SJCRH30 (cell line): Measurements from ENCODE around the gene ANKRD13B. TPM values are rescaled to one million over a fixed set of nuclear protein-coding genes. Genes with fewer than 3 reads are reported as not detected.

Experiments used
- DNase-seq, 2 experiments: peaks; one replicate each; pipeline ENCODE4 v3.0.0-alpha.2; 2015 to 2020
- H3K27ac ChIP-seq: fragments of 250-450 bp; sonication (Bioruptor Pico); 2 replicates; pipeline ENCODE4 v1.5.1; 2020; ENCODE audit warnings: mild to moderate bottlenecking, moderate library complexity
- H3K27me3 ChIP-seq: fragments of 250-450 bp; sonication (Bioruptor Pico); 2 replicates; pipeline ENCODE4 v1.5.1; 2020; ENCODE audit warnings: mild to moderate bottlenecking, moderate library complexity
- H3K36me3 ChIP-seq: fragments of 250-450 bp; sonication (Bioruptor Pico); 2 replicates; pipeline ENCODE4 v1.5.1; 2020; ENCODE audit warnings: mild to moderate bottlenecking, moderate library complexity
- H3K4me1 ChIP-seq: fragments of 250-450 bp; sonication (Bioruptor Pico); 2 replicates; pipeline ENCODE4 v1.5.1; 2020; ENCODE audit warnings: mild to moderate bottlenecking, moderate library complexity
- H3K4me3 ChIP-seq: fragments of 250-450 bp; sonication (Bioruptor Pico); 2 replicates; pipeline ENCODE4 v1.5.1; 2020; ENCODE audit warnings: mild to moderate bottlenecking, moderate library complexity
- H3K9me3 ChIP-seq: fragments of 250-450 bp; sonication (Bioruptor Pico); replicated peaks from 2 replicates; pipeline ENCODE4 v1.5.1; 2020; ENCODE audit warnings: mild to moderate bottlenecking, moderate library complexity
- total RNA-seq: library from RNA; depleted of rRNA; stranded (reverse); fragments of >200 nt; shearing (Covaris generic); gene quantifications from 2 replicates; pipeline ENCODE4 v1.2.3, GENCODE V29; 2014

Gene ANKRD13B
- total RNA-seq, 1 experiment from 2014 or later = 19.2 TPM

DNA sequence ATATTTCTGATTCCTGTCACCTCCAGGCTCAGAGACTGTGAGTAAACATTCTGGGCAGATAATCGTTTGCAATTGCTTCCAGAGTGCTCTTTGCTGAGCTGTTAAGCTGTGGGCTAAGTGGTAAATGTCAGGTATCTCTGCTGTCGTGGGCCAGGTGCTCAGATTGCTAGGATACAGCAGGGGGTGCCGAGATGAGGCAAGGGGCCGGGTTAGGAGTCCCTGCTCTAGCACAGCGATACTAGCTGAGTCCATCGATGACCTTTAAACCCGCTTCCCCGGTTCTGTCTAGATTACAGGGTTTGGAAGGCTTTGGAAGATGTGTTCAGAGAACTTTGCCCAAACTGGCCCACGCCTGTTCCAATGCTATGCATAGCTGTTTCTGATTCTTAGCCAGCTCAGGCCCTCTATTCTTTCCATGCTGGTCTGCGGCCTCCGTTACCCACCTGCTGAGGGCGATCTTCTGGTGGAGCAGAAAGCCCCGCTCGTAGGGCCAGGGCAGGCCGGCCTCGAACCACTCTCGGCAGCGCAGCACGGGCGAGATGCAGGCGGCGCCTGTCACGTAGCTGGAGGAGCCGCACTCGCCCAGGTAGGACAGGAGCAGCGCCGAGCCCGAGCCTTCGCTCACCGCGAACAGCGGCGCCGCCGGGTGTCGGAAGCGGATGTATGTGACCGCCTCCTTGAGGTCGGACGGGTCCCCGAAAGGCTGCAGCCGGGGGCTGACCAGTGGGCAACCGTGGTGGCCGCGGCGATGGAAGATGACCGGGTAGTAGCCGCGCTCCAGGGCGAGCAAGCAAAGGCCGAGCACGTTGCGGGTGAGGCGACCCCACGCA is 27.1 kb upstream of the ANKRD13B start:
- DNase-seq = no peak
- Histone ChIP-seq H3K27ac (no peak overlapping the region), H3K27me3 (no peaks in the 10 kb centered on the region), H3K9me3 (no peaks in the 10 kb centered on the region), H3K4me1 (peaks cover 11% of the 10 kb centered on the region), H3K36me3 (no peaks in the 10 kb centered on the region), H3K4me3 (peak overlapping the region; percentile 94)

DNA sequence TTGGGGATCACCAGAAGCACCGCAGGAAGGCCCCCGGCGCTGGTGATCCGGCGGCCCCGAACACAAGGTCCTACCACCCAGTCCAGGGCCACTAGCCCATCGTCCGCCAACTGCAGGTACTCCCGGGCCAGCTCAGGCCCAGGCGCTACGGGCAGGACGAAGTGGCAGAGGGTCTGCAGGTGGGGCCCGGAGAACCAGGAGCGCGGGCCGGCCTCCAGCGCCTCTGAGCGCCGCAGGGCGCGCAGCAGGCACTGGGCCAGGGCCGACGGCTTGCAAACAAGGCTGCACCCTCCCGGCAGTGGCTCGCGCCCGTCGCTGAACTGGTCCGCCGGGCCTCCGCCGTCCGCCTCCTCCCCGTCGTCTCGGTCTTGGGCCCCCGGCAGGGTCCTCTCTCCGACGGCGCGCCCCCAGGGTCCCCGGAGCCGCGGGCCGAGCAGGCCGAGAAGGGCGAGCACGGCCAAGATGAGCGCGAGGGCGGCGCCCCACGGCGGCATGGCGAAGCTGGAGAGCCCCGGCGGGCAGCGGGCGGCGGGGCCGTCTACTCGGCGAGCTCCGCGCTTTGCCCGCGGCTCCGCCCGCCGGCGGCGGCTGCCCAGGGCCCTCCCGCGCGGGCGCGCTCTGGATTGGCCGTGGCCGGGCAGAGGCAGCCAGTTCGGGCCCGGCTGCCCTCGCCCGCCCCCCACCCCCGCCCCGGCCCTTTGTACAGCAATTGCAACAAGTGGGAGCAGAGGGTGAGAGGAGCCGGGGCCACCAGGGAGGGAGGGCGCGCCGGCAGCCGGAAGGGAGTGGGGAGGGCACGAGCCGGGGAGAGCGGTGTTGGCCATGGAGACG is 26.2 kb upstream of the ANKRD13B start, which contains the start of gene ABHD15:
ABHD15 (minus strand) TSS at position 565 of the 831 bp plus-strand sequence; CDS start at position 494, 71 bp downstream.
- peaks cover 11% of the 10 kb centered on the region for H3K4me1 ChIP-seq
- H3K4me3 ChIP-seq = peak within 1 kb of the TSS; percentile 94
- DNase-seq = peak; percentile 63 to 65
- H3K27ac ChIP-seq = peak within 1 kb of the TSS; percentile 69
- H3K9me3 ChIP-seq = no peaks in the 10 kb centered on the region
- no peaks in the 10 kb centered on the region for H3K36me3 ChIP-seq
- no peaks in the 10 kb centered on the region for H3K27me3 ChIP-seq

DNA sequence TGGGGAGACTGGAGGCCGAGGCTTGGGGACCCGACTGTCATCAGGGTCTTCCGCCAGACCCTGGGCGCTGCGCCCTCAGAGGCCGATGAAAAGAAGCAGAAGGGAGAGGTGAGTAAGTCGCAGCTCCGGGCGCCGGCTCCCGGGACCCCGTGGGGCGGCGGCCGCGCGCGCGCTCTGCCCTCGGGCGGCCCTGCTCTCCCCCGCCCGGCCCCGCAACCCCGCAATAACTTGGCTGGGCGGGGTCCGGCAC is 25.7 kb upstream of the ANKRD13B start:
- Histone ChIP-seq H3K36me3 (no peaks in the 10 kb centered on the region), H3K27me3 (no peaks in the 10 kb centered on the region), H3K9me3 (no peaks in the 10 kb centered on the region), H3K4me3 (peak overlapping the region; percentile 94), H3K4me1 (peaks cover 11% of the 10 kb centered on the region), H3K27ac (peak overlapping the region; percentile 69; the same call in 1 of the 2 replicates)
- no peak for DNase-seq

DNA sequence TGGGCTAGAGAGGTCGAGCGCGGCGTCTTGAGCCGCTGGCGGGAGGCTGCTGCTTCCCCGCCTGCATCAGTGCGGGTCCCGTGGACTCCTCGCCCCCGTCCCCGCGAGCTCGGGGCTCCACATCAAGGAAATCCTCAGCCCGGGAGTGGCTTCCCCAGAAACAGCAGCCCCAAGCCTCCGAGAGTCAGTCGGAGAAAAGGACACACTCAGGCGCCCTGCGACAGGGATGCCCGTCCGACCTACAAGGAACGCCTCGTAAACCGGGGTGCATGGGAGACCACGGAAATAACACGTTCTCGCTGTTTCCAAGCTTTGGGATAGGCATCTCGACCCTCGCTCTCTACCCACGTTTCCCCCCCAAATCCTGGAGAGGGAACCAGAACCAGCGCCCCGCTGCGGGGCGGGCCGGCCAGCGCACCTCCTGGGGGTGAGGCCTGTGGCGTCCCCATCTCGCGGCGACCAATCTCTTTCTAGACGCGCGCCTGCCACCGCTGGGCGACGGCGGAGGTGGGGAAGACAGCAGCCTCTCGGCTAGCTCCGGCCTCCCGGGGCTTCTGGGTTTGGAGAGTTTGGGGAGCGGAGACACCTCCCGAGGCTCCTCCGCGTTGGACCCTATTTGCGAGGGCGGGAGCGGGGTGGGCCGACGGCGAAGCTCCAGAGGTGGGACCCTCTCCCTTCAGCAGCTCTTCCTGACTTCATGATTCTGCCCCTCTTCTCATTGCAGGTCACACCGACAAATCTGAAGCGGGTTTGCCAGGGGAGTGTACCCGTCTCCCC is 25.2 kb upstream of the ANKRD13B start:
- H3K4me3 ChIP-seq = peak overlapping the region; percentile 94
- DNase-seq = peak; percentile 80 to 82
- H3K27ac ChIP-seq = peak overlapping the region; percentile 69
- H3K27me3 ChIP-seq = no peaks in the 10 kb centered on the region
- H3K4me1 ChIP-seq = peaks cover 11% of the 10 kb centered on the region
- no peaks in the 10 kb centered on the region for H3K36me3 ChIP-seq
- H3K9me3 ChIP-seq = no peaks in the 10 kb centered on the region

DNA sequence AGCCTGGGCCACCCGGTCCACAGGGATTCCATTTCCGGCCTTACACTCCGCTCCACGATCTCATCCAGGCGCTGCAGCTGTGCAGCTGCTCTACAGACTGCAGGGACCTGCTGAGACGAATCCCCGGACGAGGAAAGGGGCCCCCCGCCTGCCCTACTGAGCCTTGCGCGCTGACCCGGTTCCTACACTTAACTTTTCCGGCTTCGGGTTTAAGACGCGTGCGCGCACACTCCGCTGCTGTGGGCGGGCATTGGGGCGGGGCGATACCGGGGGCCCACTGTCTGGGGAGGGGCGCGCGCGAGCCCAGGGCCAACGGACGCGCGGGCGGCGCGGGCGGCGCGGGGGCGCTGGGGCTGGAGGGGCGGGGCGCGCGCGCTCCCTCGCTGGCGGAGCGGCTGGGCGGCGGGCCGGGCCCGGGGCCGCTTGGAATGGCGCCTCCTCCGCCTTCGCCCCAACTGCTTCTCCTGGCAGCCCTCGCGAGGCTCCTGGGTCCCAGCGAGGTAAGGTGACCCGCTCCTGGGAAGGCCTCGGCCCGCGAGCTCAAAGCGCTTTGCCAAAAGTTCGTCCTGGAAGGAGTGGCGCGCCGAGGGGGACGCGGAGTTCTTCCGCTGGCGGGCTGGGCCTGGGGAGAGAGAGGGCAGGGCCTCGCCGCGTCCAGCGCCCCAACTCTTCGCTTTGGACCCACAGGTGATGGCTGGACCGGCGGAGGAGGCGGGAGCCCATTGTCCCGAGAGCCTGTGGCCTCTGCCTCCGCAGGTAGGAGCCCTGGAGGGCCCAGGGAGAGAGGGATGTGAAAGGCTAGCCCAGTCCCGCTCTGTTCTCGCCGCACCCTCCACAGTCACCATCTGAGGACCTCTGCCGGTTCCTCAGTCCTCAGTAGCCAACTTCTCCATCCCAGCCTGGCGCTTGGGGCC is 24.3 kb upstream of the ANKRD13B start, which contains the start of gene TP53I13:
TP53I13 (plus strand) TSS at position 371 of the 914 bp plus-strand sequence; CDS start at position 429, 58 bp downstream.
- peak within 1 kb of the TSS; percentile 94 for H3K4me3 ChIP-seq
- H3K9me3 ChIP-seq = no peaks in the 10 kb centered on the region
- peak; percentile 97 for DNase-seq
- H3K27ac ChIP-seq = peak within 1 kb of the TSS; percentile 76
- H3K36me3 ChIP-seq = peaks cover 4% of the 10 kb centered on the region; the same call in 1 of the 2 replicates
- peaks cover 11% of the 10 kb centered on the region for H3K4me1 ChIP-seq
- H3K27me3 ChIP-seq = no peaks in the 10 kb centered on the region

DNA sequence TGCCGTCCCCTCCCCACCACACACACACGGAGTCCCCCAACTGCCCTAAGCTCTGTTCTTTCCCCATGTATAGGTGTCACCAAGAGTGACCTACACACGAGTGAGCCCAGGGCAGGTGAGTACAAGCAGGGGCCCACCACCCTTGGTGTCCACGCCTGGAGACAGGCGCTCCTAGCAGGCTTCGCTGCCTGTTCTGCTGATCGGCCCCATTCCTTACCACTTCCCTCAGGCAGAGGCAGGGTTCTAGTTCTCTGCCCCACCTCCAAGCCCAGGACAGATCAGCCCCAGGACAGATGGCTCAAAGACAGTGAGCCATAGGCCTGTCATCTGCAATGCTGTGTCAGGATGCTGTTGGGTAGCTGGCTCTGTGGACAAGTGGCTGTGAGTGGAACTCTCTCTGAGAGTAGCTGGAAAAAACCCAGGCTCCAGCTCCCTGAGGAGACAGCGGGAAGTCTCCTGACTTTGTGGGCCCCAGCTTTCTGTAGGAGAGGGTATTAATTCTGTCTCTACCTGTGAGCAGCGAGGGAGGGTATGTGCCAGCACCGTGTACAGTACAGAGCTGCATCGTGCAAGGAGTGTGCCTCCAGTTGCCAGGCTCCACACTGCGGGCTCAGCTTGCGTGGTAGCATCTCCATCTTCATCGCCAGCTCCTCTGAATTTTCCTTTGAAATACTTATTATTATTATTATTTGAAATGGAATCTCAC is 23.5 kb upstream of the ANKRD13B start:
- H3K9me3 ChIP-seq = no peaks in the 10 kb centered on the region
- peak in 1 of 2 experiments; percentile 47 for DNase-seq
- H3K36me3 ChIP-seq = peaks cover 8% of the 10 kb centered on the region
- peak overlapping the region; percentile 94 for H3K4me3 ChIP-seq
- H3K27ac ChIP-seq = peak overlapping the region; percentile 76; the same call in 1 of the 2 replicates
- H3K27me3 ChIP-seq = no peaks in the 10 kb centered on the region
- peaks cover 5% of the 10 kb centered on the region for H3K4me1 ChIP-seq

DNA sequence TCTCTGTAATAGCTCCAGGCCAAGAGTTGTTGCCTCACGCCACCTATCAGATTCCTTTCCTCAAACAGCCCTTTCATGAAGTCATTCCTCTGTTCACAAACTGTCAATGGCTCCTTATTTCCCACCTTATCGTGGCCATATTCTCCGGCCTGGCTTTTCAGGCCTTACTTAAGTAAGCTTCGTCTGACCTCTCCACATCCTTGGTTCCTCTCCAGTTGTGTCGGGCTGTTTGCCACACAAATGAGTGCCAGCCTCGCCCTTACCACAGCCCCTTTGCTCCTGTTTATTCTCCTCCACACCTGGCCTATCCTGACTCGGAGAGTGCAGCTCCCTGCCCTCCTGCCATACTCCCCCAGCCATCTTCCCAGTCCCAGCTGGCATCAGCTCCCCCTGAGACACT is 22.4 kb upstream of the ANKRD13B start:
- no peak for DNase-seq
- H3K27ac ChIP-seq = no peak overlapping the region
- H3K36me3 ChIP-seq = peaks cover 14% of the 10 kb centered on the region
- no peaks in the 10 kb centered on the region for H3K9me3 ChIP-seq
- H3K27me3 ChIP-seq = no peaks in the 10 kb centered on the region
- H3K4me1 ChIP-seq = no peaks in the 10 kb centered on the region
- H3K4me3 ChIP-seq = no peak overlapping the region

DNA sequence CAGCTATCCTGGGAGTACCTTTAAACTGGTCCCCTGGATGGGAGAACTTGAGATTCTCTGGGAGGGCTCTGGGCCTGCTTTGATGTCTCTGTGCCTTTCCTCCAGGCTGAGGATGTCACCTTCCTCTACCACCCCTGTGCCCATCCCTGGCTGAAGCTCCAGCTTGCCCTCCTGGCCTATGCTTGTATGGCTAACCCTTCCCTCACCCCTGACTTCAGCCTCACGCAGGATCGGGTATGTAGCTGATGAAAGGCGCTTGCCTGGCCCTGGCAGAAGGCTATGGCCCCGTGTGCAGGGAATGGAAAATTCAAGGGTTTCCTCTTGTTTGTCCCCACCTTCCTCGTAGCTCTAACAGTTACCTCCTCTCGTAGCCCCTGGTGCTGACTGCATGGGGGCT is 21.4 kb upstream of the ANKRD13B start:
- Histone ChIP-seq H3K9me3 (no peaks in the 10 kb centered on the region), H3K36me3 (peaks cover 16% of the 10 kb centered on the region), H3K4me3 (no peak overlapping the region), H3K4me1 (no peaks in the 10 kb centered on the region), H3K27me3 (no peaks in the 10 kb centered on the region), H3K27ac (no peak overlapping the region)
- DNase-seq = no peak

DNA sequence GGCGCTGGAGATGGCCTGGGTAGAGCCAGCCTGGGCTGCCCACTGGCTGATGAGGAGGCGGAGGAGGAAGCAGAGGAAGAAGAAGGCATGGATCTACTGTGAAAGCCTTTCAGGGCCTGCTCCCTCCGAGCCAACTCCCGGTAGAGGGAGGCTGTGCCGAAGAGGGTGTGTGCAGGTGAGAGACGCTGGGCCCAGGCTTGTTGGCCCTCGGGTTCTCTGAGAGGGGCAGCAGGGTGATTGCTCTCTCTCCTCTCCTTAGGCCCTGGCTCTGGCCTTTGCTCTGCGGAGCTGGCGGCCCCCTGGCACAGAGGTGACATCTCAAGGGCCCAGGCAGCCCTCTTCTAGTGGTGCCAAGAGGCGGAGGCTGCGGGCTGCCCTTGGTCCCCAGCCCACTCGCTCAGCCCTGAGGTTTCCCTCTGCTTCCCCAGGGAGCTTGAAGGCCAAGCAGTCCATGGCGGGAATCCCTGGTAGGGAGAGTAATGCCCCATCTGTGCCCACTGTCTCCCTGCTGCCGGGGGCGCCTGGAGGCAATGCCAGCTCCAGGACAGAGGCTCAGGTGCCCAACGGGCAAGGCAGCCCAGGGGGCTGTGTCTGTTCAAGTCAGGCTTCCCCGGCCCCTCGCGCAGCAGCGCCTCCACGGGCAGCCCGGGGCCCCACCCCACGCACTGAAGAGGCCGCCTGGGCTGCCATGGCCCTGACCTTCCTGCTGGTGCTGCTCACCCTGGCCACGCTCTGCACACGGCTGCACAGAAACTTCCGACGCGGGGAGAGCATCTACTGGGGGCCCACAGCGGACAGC is 20.9 kb upstream of the ANKRD13B start:
- Histone ChIP-seq H3K27me3 (no peaks in the 10 kb centered on the region), H3K4me1 (no peaks in the 10 kb centered on the region), H3K9me3 (no peaks in the 10 kb centered on the region), H3K4me3 (no peak overlapping the region), H3K27ac (no peak overlapping the region), H3K36me3 (peaks cover 18% of the 10 kb centered on the region)
- DNase-seq = no peak

DNA sequence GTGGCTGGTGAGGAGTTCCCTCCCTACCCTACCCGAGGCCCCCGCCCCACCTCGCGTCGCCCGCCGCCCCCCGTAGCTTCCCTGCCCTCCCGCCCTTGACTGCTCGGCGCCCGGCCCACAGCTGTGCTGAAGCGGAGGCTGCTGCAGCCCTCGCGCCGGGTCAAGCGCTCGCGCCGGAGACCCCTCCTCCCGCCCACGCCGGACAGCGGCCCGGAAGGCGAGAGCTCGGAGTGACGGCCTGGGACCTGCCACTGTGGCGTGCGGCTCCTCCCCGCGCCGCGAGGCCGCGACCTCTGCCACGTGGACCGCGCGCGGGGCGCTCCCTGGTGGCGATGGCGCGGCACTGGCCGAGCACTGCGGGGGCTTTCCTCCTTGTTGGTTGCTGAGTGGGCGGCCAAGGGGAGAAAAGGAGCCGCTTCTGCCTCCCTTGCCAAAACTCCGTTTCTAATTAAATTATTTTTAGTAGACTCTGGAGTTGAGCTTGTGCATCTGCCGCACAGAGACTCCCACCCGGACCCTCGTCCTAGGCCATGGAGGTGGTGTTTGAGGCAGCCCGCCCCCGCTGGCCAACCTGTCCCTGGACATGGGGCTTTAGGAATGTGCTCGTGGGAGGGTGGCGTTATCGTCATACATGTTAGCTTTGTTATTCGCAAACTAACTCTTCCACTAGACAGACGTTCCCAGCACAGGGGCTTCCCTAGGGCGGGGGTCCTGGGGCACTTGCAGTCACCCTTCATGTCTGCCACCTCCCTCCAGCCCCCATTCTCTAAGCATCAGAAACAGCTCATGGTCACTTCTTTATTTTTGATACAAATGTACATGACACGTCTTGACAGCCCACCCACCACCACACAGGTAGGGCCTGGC is 20.0 kb upstream of the ANKRD13B start:
- no peaks in the 10 kb centered on the region for H3K9me3 ChIP-seq
- no peaks in the 10 kb centered on the region for H3K4me1 ChIP-seq
- H3K4me3 ChIP-seq = no peak overlapping the region
- H3K36me3 ChIP-seq = peaks cover 19% of the 10 kb centered on the region
- DNase-seq = no peak
- no peak overlapping the region for H3K27ac ChIP-seq
- H3K27me3 ChIP-seq = no peaks in the 10 kb centered on the region

DNA sequence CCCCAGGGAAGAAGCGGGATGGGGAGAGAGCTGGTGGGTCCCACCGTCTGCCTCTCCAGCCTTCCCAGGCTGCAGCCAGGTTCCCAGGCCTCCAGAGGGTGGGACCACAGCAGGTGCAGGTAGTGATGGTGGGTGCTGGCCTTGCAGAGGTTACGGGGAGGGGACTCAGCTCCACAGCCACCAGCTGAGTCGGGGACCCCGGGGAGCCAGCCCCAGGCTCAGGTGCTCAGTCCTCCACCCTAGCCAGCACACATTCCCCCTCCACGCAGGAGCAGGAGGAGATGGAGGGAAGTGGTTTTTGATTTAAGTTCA is 19.4 kb upstream of the ANKRD13B start:
- Histone ChIP-seq H3K9me3 (no peaks in the 10 kb centered on the region), H3K4me1 (no peaks in the 10 kb centered on the region), H3K27me3 (no peaks in the 10 kb centered on the region), H3K4me3 (no peak overlapping the region), H3K27ac (no peak overlapping the region), H3K36me3 (peaks cover 19% of the 10 kb centered on the region)
- no peak for DNase-seq
